HEK293 (cell line): ENCODE measurements around the gene AFAP1L2.
A peak's percentile ranks its signal among the peaks of the same experiment; 100 is the strongest.

ENCODE experiments used
- CTCF ChIA-PET: fragments of 350-600 bp; formaldehyde crosslinking; extraction: SDS; loops from one replicate; lab custom pipeline; 2021; ENCODE audit warnings: antibody characterized with exemption; lab: Yijun Ruan, JAX
- POLR2A ChIA-PET: fragments of 300-600 bp; formaldehyde crosslinking; extraction: SDS; loops from one replicate; lab custom pipeline; 2020; ENCODE audit warnings: antibody characterized with exemption, inconsistent platforms; lab: Yijun Ruan, JAX
- H3K27ac ChIP-seq: fragments of 200-500 bp; sonication (Bioruptor generic); 2 replicates; pipeline ENCODE4 v1.5.1; 2014; ENCODE audit warnings: low read depth, low read length, control low read depth, inconsistent platforms; ENCODE audit errors: extremely low read depth
- H3K36me3 ChIP-seq, 2 experiments: fragments of 200-500 bp in 1 of 2; sonication (Bioruptor generic) in 1 of 2; 1 replicate in 1 of 2; 2 replicates in 1 of 2; pipeline ENCODE4 v1.5.1; 2014 to 2017; ENCODE audit warnings: inconsistent platforms in 2 of 2, low read length in 2 of 2; ENCODE audit not compliant: control insufficient read depth in 2 of 2, insufficient read depth in 1 of 2
- H3K4me1 ChIP-seq: fragments of 200-500 bp; sonication (Bioruptor generic); 2 replicates; pipeline ENCODE4 v1.5.1; 2014; ENCODE audit warnings: mild to moderate bottlenecking, low read length, inconsistent platforms; ENCODE audit not compliant: control insufficient read depth, insufficient read depth
- H3K4me3 ChIP-seq: 2 replicates; pipeline ENCODE4 v1.5.1; 2011; ENCODE audit warnings: low read depth, mild to moderate bottlenecking, control low read depth, low read length, moderate library complexity
- H3K9me3 ChIP-seq: fragments of 200-500 bp; sonication (Bioruptor generic); 2 replicates; pipeline ENCODE4 v1.5.1; 2014; ENCODE audit warnings: low read depth, low read length, inconsistent platforms; ENCODE audit not compliant: control insufficient read depth, insufficient read depth
- AEBP2 ChIP-seq: fragments of 450-650 bp; formaldehyde crosslinking; IDR thresholded peaks from 2 replicates; pipeline ENCODE4 v1.5.1; 2016; ENCODE audit warnings: missing biosample characterization, missing genetic modification characterization, borderline replicate concordance
- EGR2 ChIP-seq: fragments of 450-650 bp; formaldehyde crosslinking; IDR thresholded peaks from 2 replicates; pipeline ENCODE4 v1.5.1; 2016; ENCODE audit warnings: low read depth, missing biosample characterization, missing genetic modification characterization
- HIC1 ChIP-seq: fragments of 450-650 bp; formaldehyde crosslinking; IDR thresholded peaks from 2 replicates; pipeline ENCODE4 v1.5.1; 2016; ENCODE audit warnings: missing biosample characterization, missing genetic modification characterization
- HOXC10 ChIP-seq: sonication (generic); formaldehyde crosslinking; IDR thresholded peaks from 2 replicates; pipeline ENCODE4 v1.8.1; 2023; ENCODE audit warnings: mild to moderate bottlenecking, missing genetic modification reagents
- IKZF3 ChIP-seq: fragments of 450-650 bp; IDR thresholded peaks from 2 replicates; pipeline ENCODE4 v1.5.0; 2018; ENCODE audit warnings: missing biosample characterization, mild to moderate bottlenecking, missing genetic modification characterization, moderate library complexity
- KLF10 ChIP-seq: fragments of 450-650 bp; IDR thresholded peaks from 2 replicates; pipeline ENCODE4 v1.5.1; 2018; ENCODE audit warnings: missing biosample characterization, mild to moderate bottlenecking, missing genetic modification characterization
- KLF7 ChIP-seq: fragments of 450-650 bp; formaldehyde crosslinking; IDR thresholded peaks from 2 replicates; pipeline ENCODE4 v1.5.1; 2016; ENCODE audit warnings: missing biosample characterization, missing genetic modification characterization, borderline replicate concordance
- ZBTB20 ChIP-seq: fragments of 450-650 bp; formaldehyde crosslinking; IDR thresholded peaks from 2 replicates; pipeline ENCODE4 v1.5.1; 2016; ENCODE audit warnings: missing biosample characterization, missing genetic modification characterization
- ZFP69B ChIP-seq: fragments of 450-650 bp; formaldehyde crosslinking; IDR thresholded peaks from 2 replicates; pipeline ENCODE4 v1.5.1; 2016; ENCODE audit warnings: missing biosample characterization, missing genetic modification characterization
- ZNF114 ChIP-seq: fragments of 450-650 bp; formaldehyde crosslinking; IDR thresholded peaks from 2 replicates; pipeline ENCODE4 v1.5.0; 2017; ENCODE audit warnings: missing biosample characterization, missing genetic modification characterization
- ZNF157 ChIP-seq: fragments of 450-650 bp; formaldehyde crosslinking; IDR thresholded peaks from 2 replicates; pipeline ENCODE4 v1.5.1; 2016; ENCODE audit warnings: missing biosample characterization, missing genetic modification characterization
- ZNF292 ChIP-seq: fragments of 450-650 bp; formaldehyde crosslinking; IDR thresholded peaks from 2 replicates; pipeline ENCODE4 v1.5.1; 2016; ENCODE audit warnings: low read depth, missing biosample characterization, missing genetic modification characterization, borderline replicate concordance
- ZNF350 ChIP-seq: fragments of 450-650 bp; formaldehyde crosslinking; IDR thresholded peaks from 2 replicates; pipeline ENCODE4 v1.5.0; 2017; ENCODE audit warnings: missing biosample characterization, mild to moderate bottlenecking, missing genetic modification characterization
- ZNF391 ChIP-seq: fragments of 450-650 bp; formaldehyde crosslinking; IDR thresholded peaks from 2 replicates; pipeline ENCODE4 v1.5.1; 2016; ENCODE audit warnings: low read depth, missing biosample characterization, missing genetic modification characterization, borderline replicate concordance
- ZNF423 ChIP-seq: fragments of 450-650 bp; formaldehyde crosslinking; IDR thresholded peaks from 2 replicates; pipeline ENCODE4 v1.5.1; 2016; ENCODE audit warnings: missing biosample characterization, missing genetic modification characterization
- ZNF433 ChIP-seq: fragments of 450-650 bp; formaldehyde crosslinking; IDR thresholded peaks from 2 replicates; pipeline ENCODE4 v1.5.1; 2016; ENCODE audit warnings: missing biosample characterization, missing genetic modification characterization, low read depth
- ZNF521 ChIP-seq: fragments of 450-650 bp; formaldehyde crosslinking; IDR thresholded peaks from 2 replicates; pipeline ENCODE4 v1.5.1; 2017; ENCODE audit warnings: missing biosample characterization, mild to moderate bottlenecking, missing genetic modification characterization
- ZNF548 ChIP-seq: fragments of 450-650 bp; formaldehyde crosslinking; IDR thresholded peaks from 2 replicates; pipeline ENCODE4 v1.5.1; 2016; ENCODE audit warnings: missing biosample characterization, missing genetic modification characterization
- ZNF549 ChIP-seq: fragments of 450-650 bp; IDR thresholded peaks from 2 replicates; pipeline ENCODE4 v1.5.1; 2018; ENCODE audit warnings: missing biosample characterization, missing genetic modification characterization, mild to moderate bottlenecking, inconsistent platforms, moderate library complexity
- ZNF560 ChIP-seq: fragments of 450-650 bp; formaldehyde crosslinking; IDR thresholded peaks from 2 replicates; pipeline ENCODE4 v1.5.1; 2017; ENCODE audit warnings: missing biosample characterization, missing genetic modification characterization, borderline replicate concordance
- ZNF585B ChIP-seq: fragments of 450-650 bp; formaldehyde crosslinking; IDR thresholded peaks from 2 replicates; pipeline ENCODE4 v1.5.1; 2016; ENCODE audit warnings: missing biosample characterization, missing genetic modification characterization
- ZNF654 ChIP-seq: fragments of 450-650 bp; formaldehyde crosslinking; IDR thresholded peaks from 2 replicates; pipeline ENCODE4 v1.5.1; 2016; ENCODE audit warnings: low read depth, missing biosample characterization, missing genetic modification characterization
- ZNF692 ChIP-seq: fragments of 450-650 bp; formaldehyde crosslinking; IDR thresholded peaks from 2 replicates; pipeline ENCODE4 v1.5.1; 2016; ENCODE audit warnings: missing biosample characterization, missing genetic modification characterization
- ZNF843 ChIP-seq: fragments of 450-650 bp; formaldehyde crosslinking; IDR thresholded peaks from 2 replicates; pipeline ENCODE4 v1.5.1; 2016; ENCODE audit warnings: missing biosample characterization, missing genetic modification characterization
- TF ChIP-seq, protein P1 (sequence below): fragments of 450-650 bp; IDR thresholded peaks from 2 replicates; pipeline ENCODE4 v1.5.1; 2018; ENCODE audit warnings: missing biosample characterization, missing genetic modification characterization
- TF ChIP-seq, protein P2 (sequence below): fragments of 450-650 bp; formaldehyde crosslinking; IDR thresholded peaks from 2 replicates; pipeline ENCODE4 v1.5.1; 2016; ENCODE audit warnings: missing biosample characterization, missing genetic modification characterization

The AFAP1L2 gene

DNA sequence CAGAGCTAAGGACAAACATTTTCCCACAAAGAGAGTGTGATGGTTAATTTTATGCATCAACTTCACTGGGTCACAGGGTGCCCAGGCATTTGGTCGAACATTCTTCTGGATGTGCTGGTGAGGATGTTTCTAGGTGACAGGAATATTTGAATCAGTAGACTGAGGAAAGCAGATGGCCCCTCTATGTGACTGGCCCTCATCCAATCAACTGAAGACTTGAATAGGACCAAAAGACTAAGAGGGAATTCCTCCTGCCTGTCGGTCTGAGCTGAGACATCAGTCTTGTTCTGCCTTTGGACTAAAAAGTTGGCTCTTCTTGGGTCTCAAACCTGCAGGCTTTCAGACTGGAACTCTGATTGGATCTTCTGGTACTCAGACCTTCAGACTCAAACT, 44.4 kb downstream of the AFAP1L2 start (continued):
- TF ChIP-seq, protein P1, sequence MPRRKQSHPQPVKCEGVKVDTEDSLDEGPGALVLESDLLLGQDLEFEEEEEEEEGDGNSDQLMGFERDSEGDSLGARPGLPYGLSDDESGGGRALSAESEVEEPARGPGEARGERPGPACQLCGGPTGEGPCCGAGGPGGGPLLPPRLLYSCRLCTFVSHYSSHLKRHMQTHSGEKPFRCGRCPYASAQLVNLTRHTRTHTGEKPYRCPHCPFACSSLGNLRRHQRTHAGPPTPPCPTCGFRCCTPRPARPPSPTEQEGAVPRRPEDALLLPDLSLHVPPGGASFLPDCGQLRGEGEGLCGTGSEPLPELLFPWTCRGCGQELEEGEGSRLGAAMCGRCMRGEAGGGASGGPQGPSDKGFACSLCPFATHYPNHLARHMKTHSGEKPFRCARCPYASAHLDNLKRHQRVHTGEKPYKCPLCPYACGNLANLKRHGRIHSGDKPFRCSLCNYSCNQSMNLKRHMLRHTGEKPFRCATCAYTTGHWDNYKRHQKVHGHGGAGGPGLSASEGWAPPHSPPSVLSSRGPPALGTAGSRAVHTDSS (tag by site-specific recombination) = no peak
- TF ChIP-seq ZNF292 (tag by site-specific recombination) = no peak
- no peak for TF ChIP-seq HOXC10 (CRISPR knock-in tag)
- TF ChIP-seq KLF7 = no peak
- TF ChIP-seq ZNF654 (tag by site-specific recombination) = no peak

GRCh38 chr10:114359041-114359952, 45.0 kb downstream of the AFAP1L2 start:
- no peaks in the 10 kb centered on the region for H3K36me3 ChIP-seq
- CTCF ChIA-PET = no interaction called here
- no peak overlapping the region for H3K4me3 ChIP-seq
- no peak overlapping the region for H3K27ac ChIP-seq
- peaks cover 10% of the 10 kb centered on the region; the same call in 1 of the 2 replicates for H3K4me1 ChIP-seq
- POLR2A ChIA-PET = no interaction called here
- no peaks in the 10 kb centered on the region for H3K9me3 ChIP-seq
- TF ChIP-seq ZNF423 (tag by site-specific recombination) (no peak), ZNF692 (tag by site-specific recombination) (no peak), ZNF433 (tag by site-specific recombination) (no peak), ZNF521 (tag by site-specific recombination) (no peak), EGR2 (tag by site-specific recombination) (no peak), ZNF549 (no peak), ZNF157 (tag by site-specific recombination) (no peak), ZBTB20 (tag by site-specific recombination) (no peak), ZNF548 (tag by site-specific recombination) (no peak), ZNF560 (tag by site-specific recombination) (no peak), ZNF391 (tag by site-specific recombination) (no peak), IKZF3 (tag by site-specific recombination) (0 out of 2 replicates have a peak, but pooled peaks have one; percentile 46), ZFP69B (tag by site-specific recombination) (peak; percentile 17; the same call in 1 of the 2 replicates), ZNF114 (tag by site-specific recombination) (no peak), ZNF350 (no peak), AEBP2 (tag by site-specific recombination) (no peak), HIC1 (tag by site-specific recombination) (peak; percentile 42; the same call in 1 of the 2 replicates), ZNF843 (tag by site-specific recombination) (no peak), KLF10 (tag by site-specific recombination) (no peak), ZNF585B (tag by site-specific recombination) (no peak)
- TF ChIP-seq, protein P2, sequence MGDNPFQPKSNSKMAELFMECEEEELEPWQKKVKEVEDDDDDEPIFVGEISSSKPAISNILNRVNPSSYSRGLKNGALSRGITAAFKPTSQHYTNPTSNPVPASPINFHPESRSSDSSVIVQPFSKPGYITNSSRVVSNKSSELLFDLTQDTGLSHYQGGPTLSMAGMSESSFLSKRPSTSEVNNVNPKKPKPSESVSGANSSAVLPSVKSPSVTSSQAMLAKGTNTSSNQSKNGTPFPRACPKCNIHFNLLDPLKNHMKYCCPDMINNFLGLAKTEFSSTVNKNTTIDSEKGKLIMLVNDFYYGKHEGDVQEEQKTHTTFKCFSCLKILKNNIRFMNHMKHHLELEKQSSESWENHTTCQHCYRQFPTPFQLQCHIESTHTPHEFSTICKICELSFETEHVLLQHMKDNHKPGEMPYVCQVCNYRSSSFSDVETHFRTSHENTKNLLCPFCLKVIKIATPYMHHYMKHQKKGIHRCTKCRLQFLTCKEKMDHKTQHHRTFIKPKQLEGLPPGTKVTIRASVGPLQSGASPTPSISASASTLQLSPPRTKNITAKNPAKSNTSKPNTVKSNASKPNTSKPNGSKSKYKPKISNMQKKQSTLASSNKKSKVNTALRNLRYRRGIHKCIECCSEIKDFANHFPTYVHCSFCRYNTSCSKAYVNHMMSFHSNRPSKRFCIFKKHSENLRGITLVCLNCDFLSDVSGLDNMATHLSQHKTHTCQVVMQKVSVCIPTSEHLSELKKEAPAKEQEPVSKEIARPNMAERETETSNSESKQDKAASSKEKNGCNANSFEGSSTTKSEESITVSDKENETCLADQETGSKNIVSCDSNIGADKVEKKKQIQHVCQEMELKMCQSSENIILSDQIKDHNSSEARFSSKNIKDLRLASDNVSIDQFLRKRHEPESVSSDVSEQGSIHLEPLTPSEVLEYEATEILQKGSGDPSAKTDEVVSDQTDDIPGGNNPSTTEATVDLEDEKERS = no peak
